Measurements from ENCODE around the gene PCNX4.

Gene PCNX4

GRCh38 chr14:60178164-60178563, 86.4 kb downstream of the PCNX4 start:
- TF ChIP-seq CTCF (IDR thresholded peaks at IDR 0.05) = no peak

DNA sequence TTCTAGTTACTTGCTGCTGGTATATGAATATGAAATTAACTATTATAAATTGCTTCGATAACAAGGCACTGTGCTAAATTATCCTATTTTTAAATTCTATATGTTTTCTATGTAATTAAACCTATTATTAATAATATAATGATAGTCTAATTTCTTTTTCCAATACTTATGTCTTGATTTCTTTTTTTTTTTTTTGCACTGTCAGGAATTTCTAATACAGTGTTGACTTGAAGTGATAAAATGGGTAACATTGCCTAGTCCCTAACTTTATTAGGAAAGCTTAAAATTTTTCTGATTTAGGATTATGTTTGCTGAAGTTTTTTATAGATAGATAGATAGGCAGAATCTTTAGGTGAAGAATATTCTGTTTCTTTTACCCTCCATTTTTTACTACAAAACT, 87.1 kb downstream of the PCNX4 start:
- TF ChIP-seq CTCF (IDR thresholded peaks at IDR 0.05) = no peak

GRCh38 chr14:60179431-60179869, 87.7 kb downstream of the PCNX4 start:
- TF ChIP-seq CTCF (IDR thresholded peaks at IDR 0.05) = no peak

- TF ChIP-seq CTCF (IDR thresholded peaks at IDR 0.05) = no peak
These were observed 91.4 kb downstream of the PCNX4 start for GRCh38 chr14:60183138-60183537.

DNA sequence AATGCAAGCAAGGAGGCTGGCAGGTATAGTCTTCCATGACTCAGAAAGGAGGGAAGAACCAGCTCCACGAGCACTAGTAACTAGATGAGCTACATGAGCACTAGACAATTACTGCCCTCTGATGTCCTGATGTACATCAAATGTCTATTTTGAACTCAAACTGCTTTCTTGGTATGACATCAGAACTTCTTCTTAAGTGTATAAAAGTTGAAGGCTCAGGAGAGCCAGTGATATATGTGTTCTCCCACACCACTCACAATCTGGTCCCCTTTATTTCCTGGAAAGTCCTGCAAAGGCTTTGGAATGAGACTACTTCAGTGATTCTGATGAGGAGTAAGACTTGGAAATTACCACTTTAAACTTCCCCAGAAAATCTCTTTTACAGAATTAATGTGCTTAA, 92.0 kb downstream of the PCNX4 start:
- no peak for TF ChIP-seq CTCF (IDR thresholded peaks at IDR 0.05)

GRCh38 chr14:60184146-60184904, 92.6 kb downstream of the PCNX4 start:
- peak; percentile 74 for TF ChIP-seq CTCF (IDR thresholded peaks at IDR 0.05)

- TF ChIP-seq CTCF (IDR thresholded peaks at IDR 0.05) = no peak
These were observed 93.3 kb downstream of the PCNX4 start for GRCh38 chr14:60184905-60185555.
